ENCODE results near the gene RAB14. TPM values are rescaled to one million over a fixed set of nuclear protein-coding genes. Genes with fewer than 3 reads are reported as not detected.

Gene RAB14
- total RNA-seq, 1 donor from 2014 or later, result 35.9 TPM

DNA sequence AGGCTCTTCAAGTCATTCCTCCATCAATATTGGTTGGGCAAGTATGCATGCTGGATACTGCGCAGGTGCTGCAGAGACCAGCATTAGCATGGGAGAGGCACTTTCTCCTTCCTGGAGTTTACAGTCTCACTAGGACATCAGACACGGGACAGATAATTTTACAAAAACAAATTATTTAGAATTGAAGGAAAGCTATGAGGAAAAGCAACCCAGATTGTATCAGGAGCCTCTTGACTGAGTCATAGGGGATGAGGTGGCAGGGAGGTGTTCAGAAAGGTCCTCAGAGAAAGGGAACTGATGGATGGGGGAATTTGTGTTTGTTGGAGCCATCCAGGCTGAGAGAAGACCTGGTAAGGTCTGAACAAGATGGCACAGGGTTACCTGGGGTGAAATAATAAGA, 24.5 kb upstream of the RAB14 start:
- no peak overlapping the region for H3K4me2 ChIP-seq
- no peak for TF ChIP-seq EZH2 (IDR thresholded peaks at IDR 0.05)
- no peak for TF ChIP-seq CTCF (IDR thresholded peaks at IDR 0.05)
- no peak for TF ChIP-seq EZH2phosphoT487 (IDR thresholded peaks at IDR 0.05)
- H3K4me1 ChIP-seq, result peaks cover 15% of the 10 kb centered on the region
- Mint-ChIP-seq H3K9me3 (no peaks in the 10 kb centered on the region), H3K36me3 (no peaks in the 10 kb centered on the region), H3K27ac (no peak overlapping the region), H3K27me3 (ENCODE audit: insufficient read depth, low read depth) (peaks cover 5% of the 10 kb centered on the region), H3K4me1 (peaks cover 35% of the 10 kb centered on the region), H3K4me3 (no peak overlapping the region)
- DNase-seq (ENCODE audit: low spot score), result no peak
- H2AFZ ChIP-seq (replicated peaks), result no peak overlapping the region
- no peaks in the 10 kb centered on the region for H4K20me1 ChIP-seq (ENCODE audit: low read depth)
- H3K4me3 ChIP-seq, result no peak overlapping the region
- H3F3A ChIP-seq (ENCODE audit: low read depth), result peaks cover 12% of the 10 kb centered on the region
- H3K36me3 ChIP-seq, result no peaks in the 10 kb centered on the region
- no peak overlapping the region for H3K9ac ChIP-seq
- H3K9me3 ChIP-seq (ENCODE audit: low read depth), result no peaks in the 10 kb centered on the region
- no peak overlapping the region for H3K27ac ChIP-seq
- H3K27me3 ChIP-seq, result no peaks in the 10 kb centered on the region
- H3K79me2 ChIP-seq (ENCODE audit: low read depth), result no peaks in the 10 kb centered on the region

GRCh38 chr9:121225240-121225639, 23.6 kb upstream of the RAB14 start:
- no peak overlapping the region for H3K27ac ChIP-seq
- H4K20me1 ChIP-seq (ENCODE audit: low read depth), result no peaks in the 10 kb centered on the region
- peaks cover 25% of the 10 kb centered on the region for H3K4me1 ChIP-seq
- H3F3A ChIP-seq (ENCODE audit: low read depth), result peaks cover 21% of the 10 kb centered on the region
- Mint-ChIP-seq H3K9me3 (no peaks in the 10 kb centered on the region), H3K4me1 (peaks cover 41% of the 10 kb centered on the region), H3K27me3 (ENCODE audit: insufficient read depth, low read depth) (peaks cover 5% of the 10 kb centered on the region), H3K36me3 (no peaks in the 10 kb centered on the region), H3K27ac (no peak overlapping the region), H3K4me3 (peak overlapping the region; percentile 49)
- TF ChIP-seq EZH2 (IDR thresholded peaks at IDR 0.05), result no peak
- peak; percentile 40 for TF ChIP-seq EZH2phosphoT487 (IDR thresholded peaks at IDR 0.05)
- no peak for TF ChIP-seq CTCF (IDR thresholded peaks at IDR 0.05)
- no peaks in the 10 kb centered on the region for H3K36me3 ChIP-seq
- H2AFZ ChIP-seq (replicated peaks), result no peak overlapping the region
- peak; percentile 50 for DNase-seq (ENCODE audit: low spot score)
- no peaks in the 10 kb centered on the region for H3K79me2 ChIP-seq (ENCODE audit: low read depth)
- H3K9me3 ChIP-seq (ENCODE audit: low read depth), result no peaks in the 10 kb centered on the region
- H3K9ac ChIP-seq, result no peak overlapping the region
- H3K4me2 ChIP-seq, result no peak overlapping the region
- H3K4me3 ChIP-seq, result no peak overlapping the region
- H3K27me3 ChIP-seq, result peaks cover 6% of the 10 kb centered on the region

DNA sequence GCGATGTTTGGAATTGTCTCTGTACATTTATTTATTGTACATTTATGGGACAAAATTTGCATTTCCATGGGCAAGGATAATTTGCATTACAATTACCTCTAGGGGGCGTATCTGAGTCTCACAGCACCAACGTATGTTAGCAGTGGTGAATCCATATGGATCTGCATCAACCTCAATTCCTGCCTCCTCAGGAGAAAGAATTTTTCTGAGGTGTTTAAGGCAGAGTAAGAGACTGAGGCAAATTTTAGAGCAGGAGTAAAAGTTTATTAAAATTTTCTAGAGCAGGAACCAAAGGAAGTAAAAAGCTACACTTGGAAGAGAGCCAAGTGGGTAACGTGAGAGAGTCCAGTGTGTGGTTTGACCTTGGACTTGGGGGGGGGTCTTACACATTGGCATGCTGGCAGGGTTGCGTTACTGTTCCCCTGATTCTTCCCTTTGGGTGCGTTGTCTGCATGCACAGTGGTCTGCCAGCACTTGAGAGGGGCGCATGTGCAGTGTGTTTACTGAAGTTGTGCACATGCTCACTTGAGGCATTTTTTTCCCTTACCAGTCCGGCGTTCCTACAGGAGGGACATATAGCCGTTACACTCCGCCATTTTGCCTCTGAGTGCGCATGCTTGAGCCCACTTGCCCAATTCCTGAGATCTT, 21.0 kb upstream of the RAB14 start:
- no peaks in the 10 kb centered on the region for H3K9me3 ChIP-seq (ENCODE audit: low read depth)
- DNase-seq (ENCODE audit: low spot score), result peak; percentile 58
- no peak overlapping the region for H3K4me3 ChIP-seq
- peaks cover 31% of the 10 kb centered on the region for H3K27me3 ChIP-seq
- Mint-ChIP-seq H3K9me3 (no peaks in the 10 kb centered on the region), H3K4me3 (no peak overlapping the region), H3K27ac (peak overlapping the region; percentile 46), H3K27me3 (ENCODE audit: insufficient read depth, low read depth) (peaks cover 7% of the 10 kb centered on the region), H3K36me3 (no peaks in the 10 kb centered on the region), H3K4me1 (peaks cover 39% of the 10 kb centered on the region)
- H3K4me2 ChIP-seq, result no peak overlapping the region
- no peak overlapping the region for H2AFZ ChIP-seq (replicated peaks)
- no peaks in the 10 kb centered on the region for H4K20me1 ChIP-seq (ENCODE audit: low read depth)
- H3K36me3 ChIP-seq, result no peaks in the 10 kb centered on the region
- peaks cover 23% of the 10 kb centered on the region for H3F3A ChIP-seq (ENCODE audit: low read depth)
- no peaks in the 10 kb centered on the region for H3K79me2 ChIP-seq (ENCODE audit: low read depth)
- H3K9ac ChIP-seq, result no peak overlapping the region
- H3K4me1 ChIP-seq, result peaks cover 30% of the 10 kb centered on the region
- H3K27ac ChIP-seq, result no peak overlapping the region
- no peak for TF ChIP-seq EZH2 (IDR thresholded peaks at IDR 0.05)
- peak; percentile 89 for TF ChIP-seq CTCF (IDR thresholded peaks at IDR 0.05)

Data from neural progenitor cell (in vitro differentiated cells).